Mesenchymal stem cell (in vitro differentiated cells and primary cell): ENCODE measurements around the gene AP3B2.

Source experiments
- DNase-seq: peaks from one replicate; pipeline ENCODE4 v3.0.0-alpha.2; 2013
- H2AFZ ChIP-seq: one replicate; pipeline ENCODE4 v1.6.1; 2013; ENCODE audit warnings: low read depth, mild to moderate bottlenecking, control low read depth, inconsistent platforms, low read length, moderate library complexity
- H2AK5ac ChIP-seq: 2 replicates; pipeline ENCODE4 v1.6.1; 2013; ENCODE audit warnings: low read length, moderate library complexity, mild to moderate bottlenecking, inconsistent platforms; ENCODE audit not compliant: severe bottlenecking
- H2BK120ac ChIP-seq: one replicate; pipeline ENCODE4 v1.6.1; 2013; ENCODE audit warnings: low read depth, mild to moderate bottlenecking, inconsistent platforms, low read length, moderate library complexity
- H2BK12ac ChIP-seq, 2 experiments: one replicate each; pipeline ENCODE4 v1.6.1; 2013; ENCODE audit warnings: inconsistent platforms in 2 of 2, low read length in 2 of 2, mild to moderate bottlenecking in 2 of 2, moderate library complexity in 2 of 2, control low read depth in 1 of 2
- H2BK15ac ChIP-seq: one replicate; pipeline ENCODE4 v1.6.1; 2013; ENCODE audit warnings: mild to moderate bottlenecking, low read depth, inconsistent platforms; ENCODE audit not compliant: poor library complexity, severe bottlenecking
- H2BK5ac ChIP-seq: 2 replicates; pipeline ENCODE4 v1.6.1; 2013; ENCODE audit warnings: low read depth, mild to moderate bottlenecking, low read length, control low read depth, inconsistent platforms; ENCODE audit not compliant: poor library complexity, severe bottlenecking
- H3K14ac ChIP-seq, 2 experiments: one replicate each; pipeline ENCODE4 v1.6.1; 2013; ENCODE audit warnings: inconsistent platforms in 2 of 2, low read length in 2 of 2, control low read depth in 1 of 2, mild to moderate bottlenecking in 1 of 2, moderate library complexity in 1 of 2
- H3K18ac ChIP-seq, 2 experiments: one replicate each; pipeline ENCODE4 v1.6.1; 2013; ENCODE audit warnings: inconsistent platforms in 2 of 2, low read length in 2 of 2, control low read depth in 1 of 2, low read depth in 1 of 2, mild to moderate bottlenecking in 1 of 2
- H3K23ac ChIP-seq, 2 experiments: one replicate each; pipeline ENCODE4 v1.6.1; 2013; ENCODE audit warnings: inconsistent platforms in 2 of 2, low read length in 2 of 2, mild to moderate bottlenecking in 2 of 2, moderate library complexity in 2 of 2, control low read depth in 1 of 2
- H3K27ac ChIP-seq: 2 replicates; pipeline ENCODE4 v1.5.1; 2013; ENCODE audit warnings: mild to moderate bottlenecking, moderate library complexity, low read length, control low read depth, inconsistent platforms; ENCODE audit not compliant: poor library complexity, severe bottlenecking
- H3K27me3 ChIP-seq, 2 experiments: 2 replicates each; pipeline versions ENCODE4 v1.6.1 to v1.7.0; 2013; ENCODE audit warnings: low read length in 2 of 2, mild to moderate bottlenecking in 2 of 2, moderate library complexity in 2 of 2, control low read depth in 1 of 2, inconsistent platforms in 1 of 2; ENCODE audit not compliant: control insufficient read depth in 1 of 2, insufficient read depth in 1 of 2
- H3K36me3 ChIP-seq, 2 experiments: 2 replicates each; pipeline versions ENCODE4 v1.6.1 to v1.7.0; 2013; ENCODE audit warnings: low read length in 2 of 2, control low read depth in 1 of 2, inconsistent platforms in 1 of 2, low read depth in 1 of 2, mild to moderate bottlenecking in 1 of 2; ENCODE audit not compliant: insufficient read depth in 2 of 2, control insufficient read depth in 1 of 2
- H3K4ac ChIP-seq, 2 experiments: one replicate each; pipeline ENCODE4 v1.6.1; 2013; ENCODE audit warnings: inconsistent platforms in 2 of 2, low read length in 2 of 2, mild to moderate bottlenecking in 2 of 2, moderate library complexity in 2 of 2, control low read depth in 1 of 2, low read depth in 1 of 2
- H3K4me1 ChIP-seq: 2 replicates; pipeline ENCODE4 v1.6.1; 2013; ENCODE audit warnings: low read depth, low read length, control low read depth; ENCODE audit not compliant: control insufficient read depth, insufficient read depth
- H3K4me2 ChIP-seq: 2 replicates; pipeline ENCODE4 v1.6.1; 2013; ENCODE audit warnings: low read length, mild to moderate bottlenecking, inconsistent platforms; ENCODE audit not compliant: poor library complexity, severe bottlenecking
- H3K4me3 ChIP-seq, 2 experiments: 2 replicates each; pipeline versions ENCODE4 v1.5.1 to v1.7.0; 2013; ENCODE audit warnings: low read length in 2 of 2, mild to moderate bottlenecking in 2 of 2, control low read depth in 1 of 2, low read depth in 1 of 2; ENCODE audit not compliant: insufficient read depth in 1 of 2
- H3K79me1 ChIP-seq: replicated peaks from 2 replicates; pipeline ENCODE4 v1.6.1; 2013; ENCODE audit warnings: mild to moderate bottlenecking, control low read depth, low read length, inconsistent platforms; ENCODE audit not compliant: poor library complexity, severe bottlenecking
- H3K9ac ChIP-seq: 2 replicates; pipeline ENCODE4 v1.7.0; 2013; ENCODE audit warnings: mild to moderate bottlenecking, low read length, moderate library complexity
- H3K9me3 ChIP-seq: 2 replicates; pipeline ENCODE4 v1.7.0; 2013; ENCODE audit warnings: mild to moderate bottlenecking, low read length; ENCODE audit not compliant: control insufficient read depth
- H4K8ac ChIP-seq: one replicate; pipeline ENCODE4 v1.6.1; 2013; ENCODE audit warnings: inconsistent platforms, mild to moderate bottlenecking, low read length, moderate library complexity
- H4K91ac ChIP-seq: one replicate; pipeline ENCODE4 v1.6.1; 2013; ENCODE audit warnings: mild to moderate bottlenecking, low read length, inconsistent platforms
- WGBS: methylation state at CpG from one replicate; pipeline ENCODE4 v1.1.7; 2013; ENCODE audit warnings: mixed read lengths; 5-methylcytosine and 5-hydroxymethylcytosine counted together

The AP3B2 gene

GRCh38 chr15:82689147-82689546 is 20.5 kb downstream of the AP3B2 start:
- Histone ChIP-seq H4K91ac (no peak overlapping the region), H2BK120ac (no peak overlapping the region), H2AFZ (no peak overlapping the region), H3K4me2 (no peak overlapping the region), H3K79me1 (no peaks in the 10 kb centered on the region), H3K4ac (no peak overlapping the region), H3K4me3 (no peak overlapping the region), H3K4me1 (no peaks in the 10 kb centered on the region), H3K9ac (no peak overlapping the region), H3K36me3 (no peaks in the 10 kb centered on the region), H2AK5ac (no peak overlapping the region), H3K23ac (no peak overlapping the region), H3K27me3 (peaks cover 0 to 6% of the 10 kb centered on the region in 2 experiments), H3K18ac (no peak overlapping the region), H2BK5ac (no peak overlapping the region), H2BK12ac (no peak overlapping the region), H2BK15ac (no peak overlapping the region), H4K8ac (no peak overlapping the region), H3K27ac (no peak overlapping the region), H3K9me3 (no peaks in the 10 kb centered on the region), H3K14ac (no peak overlapping the region)
- 89% methylated on average over 5 of the region's 8 CpGs for WGBS
- no peak for DNase-seq

GRCh38 chr15:82688691-82689090 is 21.0 kb downstream of the AP3B2 start:
- Histone ChIP-seq H3K23ac (no peak overlapping the region), H4K91ac (no peak overlapping the region), H2AFZ (no peak overlapping the region), H2AK5ac (no peak overlapping the region), H2BK12ac (no peak overlapping the region), H3K4me2 (no peak overlapping the region), H3K4me1 (no peaks in the 10 kb centered on the region), H3K18ac (no peak overlapping the region), H3K14ac (peak overlapping the region in 1 of 2 experiments; percentile 59), H3K36me3 (no peaks in the 10 kb centered on the region), H3K9me3 (no peaks in the 10 kb centered on the region), H4K8ac (no peak overlapping the region), H3K4me3 (no peak overlapping the region), H3K9ac (no peak overlapping the region), H3K4ac (no peak overlapping the region), H3K27me3 (peaks cover 0 to 9% of the 10 kb centered on the region in 2 experiments), H2BK15ac (no peak overlapping the region), H2BK120ac (no peak overlapping the region), H2BK5ac (no peak overlapping the region), H3K79me1 (no peaks in the 10 kb centered on the region), H3K27ac (no peak overlapping the region)
- 75% methylated on average over 9 of the region's 10 CpGs for WGBS
- DNase-seq, result no peak

GRCh38 chr15:82681371-82681770 is 28.3 kb downstream of the AP3B2 start:
- Histone ChIP-seq H4K91ac (no peak overlapping the region), H2BK15ac (no peak overlapping the region), H2BK120ac (no peak overlapping the region), H3K4me2 (no peak overlapping the region), H4K8ac (no peak overlapping the region), H3K9me3 (no peaks in the 10 kb centered on the region), H3K4me1 (peaks cover 9% of the 10 kb centered on the region), H3K36me3 (no peaks in the 10 kb centered on the region), H3K9ac (no peak overlapping the region), H3K4ac (no peak overlapping the region), H3K79me1 (no peaks in the 10 kb centered on the region), H3K18ac (no peak overlapping the region), H3K23ac (no peak overlapping the region), H3K27ac (no peak overlapping the region), H2BK12ac (no peak overlapping the region), H3K4me3 (no peak overlapping the region), H2AFZ (no peak overlapping the region), H3K27me3 (peaks cover 46 to 49% of the 10 kb centered on the region in 2 experiments), H3K14ac (no peak overlapping the region), H2BK5ac (no peak overlapping the region), H2AK5ac (no peak overlapping the region)
- 86% methylated on average over 10 of the region's 10 CpGs for WGBS
- DNase-seq, result no peak

- H3K14ac ChIP-seq, result no peak overlapping the region
- no peak overlapping the region for H4K91ac ChIP-seq
- H2BK15ac ChIP-seq, result no peak overlapping the region
- no peak overlapping the region for H4K8ac ChIP-seq
- WGBS, result 7% methylated on average over 71 of the region's 76 CpGs
- H3K27ac ChIP-seq, result no peak overlapping the region
- H2AK5ac ChIP-seq, result no peak overlapping the region
- H2BK12ac ChIP-seq, result no peak overlapping the region
- no peak overlapping the region for H2BK5ac ChIP-seq
- H3K23ac ChIP-seq, result peak overlapping the region in 1 of 2 experiments; percentile 23
- H3K4me1 ChIP-seq, result peaks cover 9% of the 10 kb centered on the region
- no peak overlapping the region for H2BK120ac ChIP-seq
- H3K4ac ChIP-seq, result no peak overlapping the region
- H3K9me3 ChIP-seq, result no peaks in the 10 kb centered on the region
- H3K79me1 ChIP-seq, result no peaks in the 10 kb centered on the region
- H3K9ac ChIP-seq, result no peak overlapping the region
- H3K36me3 ChIP-seq, result no peaks in the 10 kb centered on the region
- no peak overlapping the region for H3K4me3 ChIP-seq
- peaks cover 46 to 53% of the 10 kb centered on the region in 2 experiments for H3K27me3 ChIP-seq
- no peak overlapping the region for H3K4me2 ChIP-seq
- H3K18ac ChIP-seq, result no peak overlapping the region
- DNase-seq, result no peak
- H2AFZ ChIP-seq, result peak overlapping the region; percentile 19
Observed at GRCh38 chr15:82680200-82681102, 29.2 kb downstream of the AP3B2 start.
